A549 (cell line): ENCODE results near the gene ING3. TPM values are rescaled to one million over a fixed set of nuclear protein-coding genes. Genes with fewer than 3 reads are reported as not detected.

Source experiments
- ATAC-seq, 2 experiments: fragments of 200-7000 bp in 1 of 2; fragments of >200 bp in 1 of 2; cut with Nextera tagmentation in 1 of 2; cut with Tn5 transposase in 1 of 2; 3 replicates each; pipeline versions ENCODE4 v1.8.0 to v1.9.1; 2018 to 2020; ENCODE audit warnings: mild to moderate bottlenecking in 1 of 2, moderate library complexity in 1 of 2
- CTCF ChIA-PET: fragments of 300-600 bp; sonication (Branson Sonifier 250); formaldehyde crosslinking; extraction: SDS; loops from one replicate; lab custom pipeline; 2021; ENCODE audit warnings: antibody characterized with exemption, inconsistent platforms; lab: Yijun Ruan, JAX
- POLR2A ChIA-PET: fragments of 350-600 bp; formaldehyde crosslinking; extraction: SDS; loops from one replicate; lab custom pipeline; 2021; ENCODE audit warnings: antibody characterized with exemption, inconsistent platforms; lab: Yijun Ruan, JAX
- DNase-seq, 2 experiments: peaks; one replicate each; pipeline versions ENCODE4 v3.0.0 to v3.0.0-alpha.2; 2011 to 2016; ENCODE audit warnings: low read depth in 1 of 2, low spot score in 1 of 2
- FAIRE-seq: peaks from 2 replicates; lab custom pipeline; 2011; peaks lifted over from hg19 to GRCh38; lab: Jason Lieb, UNC
- H3K27ac ChIP-seq, 2 experiments: fragments of >200 bp; sonication (Bioruptor Twin); formaldehyde crosslinking; 3 replicates each; pipeline ENCODE4 v1.5.1; 2016 to 2017
- H3K4me1 ChIP-seq: fragments of >200 bp; sonication (Bioruptor Twin); formaldehyde crosslinking; 3 replicates; pipeline ENCODE4 v1.6.1; 2016
- H3K4me2 ChIP-seq: fragments of >200 bp; sonication (Bioruptor Twin); formaldehyde crosslinking; 3 replicates; pipeline ENCODE4 v1.6.1; 2016
- H3K4me3 ChIP-seq: fragments of >200 bp; sonication (Bioruptor Twin); formaldehyde crosslinking; 3 replicates; pipeline ENCODE4 v1.5.1; 2016
- H3K9me3 ChIP-seq: fragments of >200 bp; sonication (Bioruptor Twin); formaldehyde crosslinking; 3 replicates; pipeline ENCODE4 v1.6.1; 2016
- CBX2 ChIP-seq: fragments of 200-600 bp; sonication (generic); IDR thresholded peaks from 2 replicates; pipeline ENCODE4 v1.6.1; 2016; ENCODE audit warnings: low read depth, mild to moderate bottlenecking, borderline replicate concordance
- CHD4 ChIP-seq: fragments of 200-600 bp; sonication (generic); IDR thresholded peaks from 2 replicates; pipeline ENCODE4 v1.6.1; 2016; ENCODE audit warnings: antibody characterized with exemption, mild to moderate bottlenecking, borderline replicate concordance
- E2F6 ChIP-seq: IDR thresholded peaks from 2 replicates; pipeline ENCODE4 v1.6.1; 2012; ENCODE audit warnings: low read depth, borderline replicate concordance
- EHMT2 ChIP-seq: fragments of 200-600 bp; sonication (generic); IDR thresholded peaks from 2 replicates; pipeline ENCODE4 v1.6.1; 2016; ENCODE audit warnings: antibody characterized with exemption, low read depth, mild to moderate bottlenecking, moderate library complexity
- FOSB ChIP-seq: fragments of 250-450 bp; sonication (Bioruptor Pico); IDR thresholded peaks from 2 replicates; pipeline ENCODE4 v1.5.0; 2020; ENCODE audit warnings: mild to moderate bottlenecking, moderate library complexity
- GATA3 ChIP-seq: IDR thresholded peaks from 2 replicates; pipeline ENCODE4 v1.6.1; 2012; ENCODE audit warnings: borderline replicate concordance
- HDAC2 ChIP-seq: fragments of 200-600 bp; sonication (generic); IDR thresholded peaks from 2 replicates; pipeline ENCODE4 v1.6.1; 2016
- HES2 ChIP-seq: fragments of >200 bp; sonication (Bioruptor Twin); formaldehyde crosslinking; IDR thresholded peaks from 2 replicates; pipeline ENCODE4 v1.6.1; 2016
- JUN ChIP-seq, 2 experiments: fragments of >200 bp; sonication (Bioruptor Twin); formaldehyde crosslinking; IDR thresholded peaks; 2 replicates in 1 of 2; 3 replicates in 1 of 2; pipeline ENCODE4 v1.6.1; 2016 to 2017
- MAFK ChIP-seq: fragments of 450-650 bp; IDR thresholded peaks from 2 replicates; pipeline ENCODE4 v1.6.1; 2014; ENCODE audit not compliant: partially characterized antibody
- MYC ChIP-seq: IDR thresholded peaks from 2 replicates; pipeline ENCODE4 v1.6.1; 2012; ENCODE audit warnings: mild to moderate bottlenecking, inconsistent platforms, low read length, improper control_type of control experiment, borderline replicate concordance
- PBX3 ChIP-seq: IDR thresholded peaks from 2 replicates; pipeline ENCODE4 v1.6.1; 2012
- PHF8 ChIP-seq: fragments of 200-600 bp; sonication (generic); IDR thresholded peaks from 2 replicates; pipeline ENCODE4 v1.6.1; 2016; ENCODE audit warnings: low read depth, mild to moderate bottlenecking, antibody characterized with exemption, moderate library complexity, borderline replicate concordance
- RCOR1 ChIP-seq: fragments of 150-350 bp; IDR thresholded peaks from 2 replicates; pipeline ENCODE4 v1.6.1; 2014; ENCODE audit warnings: antibody characterized with exemption, low read length, low read depth
- RNF2 ChIP-seq: fragments of 200-600 bp; sonication (generic); IDR thresholded peaks from 2 replicates; pipeline ENCODE4 v1.6.1; 2016; ENCODE audit warnings: low read depth, mild to moderate bottlenecking, antibody characterized with exemption, moderate library complexity, borderline replicate concordance
- SMC3 ChIP-seq: fragments of >200 bp; sonication (Bioruptor Twin); formaldehyde crosslinking; IDR thresholded peaks from 3 replicates; pipeline ENCODE4 v1.6.1; 2018; ENCODE audit warnings: inconsistent platforms
- TP53 ChIP-seq: fragments of 250-450 bp; sonication (Bioruptor Pico); IDR thresholded peaks from 2 replicates; pipeline ENCODE4 v1.5.0; 2021; ENCODE audit warnings: mild to moderate bottlenecking, moderate library complexity
- ZC3H11A ChIP-seq: fragments of 450-650 bp; IDR thresholded peaks from 2 replicates; pipeline ENCODE4 v1.6.1; 2014; ENCODE audit warnings: antibody characterized with exemption, mild to moderate bottlenecking
- ZFP36 ChIP-seq: fragments of 450-650 bp; IDR thresholded peaks from 2 replicates; pipeline ENCODE4 v1.6.1; 2014; ENCODE audit warnings: borderline replicate concordance; ENCODE audit not compliant: partially characterized antibody
- ZNF302 ChIP-seq: fragments of 250-450 bp; sonication (Bioruptor Pico); IDR thresholded peaks from 2 replicates; pipeline ENCODE4 v1.9.0; 2021; ENCODE audit warnings: inconsistent platforms, mild to moderate bottlenecking, moderate library complexity
- WGBS: methylation state at CpG from one replicate; pipeline ENCODE4 v1.1.6; 2017; ENCODE audit errors: missing lambda C conversion rate; 5-methylcytosine and 5-hydroxymethylcytosine counted together
- polyA plus RNA-seq, 4 experiments: library from polyadenylated mRNA; depleted of rRNA in 3 of 4; stranded (reverse); fragments of >200 nt; fragmentation: RNase III in 1 of 4; extraction: RNeasy Plus Mini Kit Qiagen cat#74134 plus additional on column Dnase treatment in 1 of 4; gene quantifications; 2 replicates in 3 of 4; 3 replicates in 1 of 4; pipeline ENCODE4 v1.2.3, GENCODE V29; 2011 to 2017
- TF ChIP-seq, protein P1 (sequence below): fragments of 450-650 bp; IDR thresholded peaks from 2 replicates; pipeline ENCODE4 v1.6.1; 2014; ENCODE audit warnings: antibody characterized with exemption

The ING3 gene
- polyA plus RNA-seq, 2 of the 4 experiments (the other 2 are of a cell fraction) = 5.6 to 11.3 TPM

DNA sequence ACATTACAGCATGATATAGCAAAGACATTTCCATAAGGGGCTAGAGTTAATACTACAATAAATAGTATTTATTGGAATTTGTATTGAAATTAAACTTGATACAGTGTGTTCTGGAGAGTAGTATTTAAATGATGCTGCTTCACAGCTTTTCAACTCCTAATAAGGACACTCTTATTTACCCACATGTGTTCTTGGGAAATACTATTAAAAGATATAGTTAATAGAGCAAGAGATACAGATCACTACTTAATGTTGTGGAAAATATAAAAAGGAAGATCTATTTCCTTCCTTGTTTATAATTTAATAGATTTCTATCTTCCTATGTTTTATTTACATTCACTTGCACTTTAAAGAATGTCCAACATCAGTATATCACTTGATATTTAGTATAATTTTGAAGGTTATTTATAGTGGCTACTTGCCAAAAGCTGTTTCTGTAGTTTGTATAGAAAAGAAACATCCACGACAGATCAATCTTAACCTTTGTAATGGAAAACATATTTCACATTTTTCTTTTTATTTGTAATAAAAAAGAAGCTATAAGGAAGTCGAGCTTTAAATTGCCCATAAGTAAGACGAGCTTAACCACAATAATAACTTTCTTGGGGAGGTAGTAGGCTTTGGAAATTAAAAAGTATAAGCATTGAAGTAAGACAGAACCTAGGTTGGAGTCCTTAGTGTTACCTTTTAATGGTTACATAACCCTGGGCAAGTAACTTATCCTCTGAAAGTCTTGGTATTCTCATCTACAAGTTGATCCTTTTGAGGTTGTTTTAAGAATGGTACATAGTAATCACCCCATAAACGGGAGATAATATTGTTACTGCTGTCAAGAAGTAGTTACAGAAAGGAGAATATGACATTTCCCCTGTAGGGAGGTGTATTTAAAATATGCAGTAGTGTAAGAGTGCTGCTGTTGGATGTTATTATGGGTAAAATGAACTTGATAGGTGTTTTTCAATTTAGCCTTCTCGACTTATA lies 70.7 kb downstream of the ING3 start:
- no peak for DNase-seq
- Histone ChIP-seq H3K4me1 (no peaks in the 10 kb centered on the region; the same call in 2 of the 3 replicates), H3K4me2 (no peak overlapping the region), H3K27ac (no peak overlapping the region), H3K4me3 (no peak overlapping the region), H3K9me3 (no peaks in the 10 kb centered on the region)
- no peak for ATAC-seq
- no peak for FAIRE-seq
- ChIA-PET POLR2A (no interaction called here), CTCF (no interaction called here)
- 5% methylated on average over 5 of the region's 5 CpGs for WGBS
- TF ChIP-seq FOSB (CRISPR knock-in tag) (no peak), MYC (no peak), GATA3 (no peak), HES2 (no peak), ZC3H11A (no peak), TP53 (CRISPR knock-in tag) (no peak), MAFK (no peak), CBX2 (no peak), RCOR1 (no peak), HDAC2 (no peak), PHF8 (no peak), PBX3 (no peak), EHMT2 (no peak), ZNF302 (CRISPR knock-in tag) (no peak), E2F6 (no peak)

DNA sequence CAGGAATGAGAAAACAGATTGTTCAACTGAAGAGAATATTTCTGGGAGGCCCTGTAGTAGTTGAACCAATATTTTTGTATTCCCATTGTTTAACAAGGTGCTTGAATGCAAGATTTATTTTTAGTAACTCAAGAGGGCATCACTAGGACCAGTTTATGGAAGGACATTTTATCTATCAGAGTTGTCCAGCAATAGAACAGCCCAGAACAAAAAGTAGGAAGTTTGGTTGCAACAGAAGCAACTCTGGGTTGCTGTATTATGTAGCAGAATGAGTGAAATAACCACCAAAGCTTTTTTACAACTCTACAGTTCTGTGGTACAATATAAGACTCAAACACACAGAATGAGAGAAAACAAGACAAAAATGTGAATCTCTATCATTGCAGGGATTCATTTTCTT lies 72.6 kb downstream of the ING3 start:
- POLR2A ChIA-PET = no interaction called here
- TF ChIP-seq ZNF302 (CRISPR knock-in tag) (no peak), RNF2 (no peak), CHD4 (no peak), ZFP36 (no peak), SMC3 (no peak), JUN (IDR thresholded peaks at IDR 0.05) (no peak)
- TF ChIP-seq, protein P1, sequence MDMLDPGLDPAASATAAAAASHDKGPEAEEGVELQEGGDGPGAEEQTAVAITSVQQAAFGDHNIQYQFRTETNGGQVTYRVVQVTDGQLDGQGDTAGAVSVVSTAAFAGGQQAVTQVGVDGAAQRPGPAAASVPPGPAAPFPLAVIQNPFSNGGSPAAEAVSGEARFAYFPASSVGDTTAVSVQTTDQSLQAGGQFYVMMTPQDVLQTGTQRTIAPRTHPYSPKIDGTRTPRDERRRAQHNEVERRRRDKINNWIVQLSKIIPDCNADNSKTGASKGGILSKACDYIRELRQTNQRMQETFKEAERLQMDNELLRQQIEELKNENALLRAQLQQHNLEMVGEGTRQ = no peak
- Histone ChIP-seq H3K4me3 (no peak overlapping the region), H3K4me2 (no peak overlapping the region), H3K4me1 (no peaks in the 10 kb centered on the region; the same call in 2 of the 3 replicates), H3K9me3 (no peaks in the 10 kb centered on the region), H3K27ac (no peak overlapping the region)
- ATAC-seq (no peak), DNase-seq (no peak), FAIRE-seq (no peak)
- CTCF ChIA-PET = no interaction called here
